HK-2 (cell line): ENCODE measurements around the gene TRABD2A.

Experiments
- DNase-seq: peaks from one replicate; pipeline ENCODE4 v3.0.0-alpha.2; 2018; ENCODE audit not compliant: unreplicated experiment

The TRABD2A gene

GRCh38 chr2:84850471-84850870, 30.4 kb downstream of the TRABD2A start:
- DNase-seq, result no peak

GRCh38 chr2:84849271-84849952, 31.5 kb downstream of the TRABD2A start:
- no peak for DNase-seq

GRCh38 chr2:84847326-84848050, 33.4 kb downstream of the TRABD2A start:
- no peak for DNase-seq

- DNase-seq, result no peak
These were observed 34.1 kb downstream of the TRABD2A start for GRCh38 chr2:84846741-84847142.

- DNase-seq, result no peak
These were observed 34.7 kb downstream of the TRABD2A start for GRCh38 chr2:84846041-84846663.

GRCh38 chr2:84844141-84844540, 36.7 kb downstream of the TRABD2A start:
- no peak for DNase-seq

- DNase-seq, result no peak
These were observed 39.3 kb downstream of the TRABD2A start for GRCh38 chr2:84841577-84841976.

- DNase-seq, result no peak
These were observed 40.6 kb downstream of the TRABD2A start for GRCh38 chr2:84840306-84840705.

- no peak for DNase-seq
These were observed 41.0 kb downstream of the TRABD2A start for GRCh38 chr2:84839851-84840250.

GRCh38 chr2:84838434-84839145, 42.3 kb downstream of the TRABD2A start:
- DNase-seq, result no peak

GRCh38 chr2:84836215-84836614, 44.7 kb downstream of the TRABD2A start:
- no peak for DNase-seq

- DNase-seq, result no peak
These were observed 47.3 kb downstream of the TRABD2A start for GRCh38 chr2:84833481-84834150.

- DNase-seq, result no peak
These were observed 48.0 kb downstream of the TRABD2A start for GRCh38 chr2:84832772-84833461.

GRCh38 chr2:84830758-84831500, 50.0 kb downstream of the TRABD2A start:
- no peak for DNase-seq

- no peak for DNase-seq
These were observed 50.8 kb downstream of the TRABD2A start for GRCh38 chr2:84830095-84830494.

- no peak for DNase-seq
These were observed 51.2 kb downstream of the TRABD2A start for GRCh38 chr2:84829693-84830092.

GRCh38 chr2:84827978-84828575, 52.8 kb downstream of the TRABD2A start:
- no peak for DNase-seq

GRCh38 chr2:84823788-84824187, 57.1 kb downstream of the TRABD2A start:
- DNase-seq, result no peak

GRCh38 chr2:84823229-84823628, 57.7 kb downstream of the TRABD2A start:
- DNase-seq, result no peak

- DNase-seq, result no peak
These were observed 59.1 kb downstream of the TRABD2A start for GRCh38 chr2:84821806-84822205.
